ENCODE data around the gene NLRC5. TPM values are rescaled to one million over a fixed set of nuclear protein-coding genes. Genes with fewer than 3 reads are reported as not detected.
A peak's percentile ranks its signal among the peaks of the same experiment; 100 is the strongest.
"Not testable (repeated sequence)": the region's sequence is repeated elsewhere in the genome, so short reads cannot be mapped to it uniquely, and the experiment has no call there.

NLRC5 gene
- polyA plus RNA-seq, 1 donor: 4.2 TPM

GRCh38 chr16:57081744-57082143 is 92.4 kb downstream of the NLRC5 start:
- no peak for DNase-seq

GRCh38 chr16:57082664-57083063 is 93.3 kb downstream of the NLRC5 start:
- DNase-seq: no peak

GRCh38 chr16:57083485-57084126 is 94.2 kb downstream of the NLRC5 start:
- DNase-seq: no peak

GRCh38 chr16:57084257-57084770 is 95.0 kb downstream of the NLRC5 start:
- DNase-seq: peak; percentile 73

- no peak for DNase-seq
Measured at GRCh38 chr16:57084996-57085395, 95.6 kb downstream of the NLRC5 start.

GRCh38 chr16:57087003-57087402 is 97.6 kb downstream of the NLRC5 start:
- DNase-seq: no peak

- DNase-seq: no peak
Measured at GRCh38 chr16:57089406-57089805, 100.0 kb downstream of the NLRC5 start.

- no peak for DNase-seq
Measured at GRCh38 chr16:57091200-57091974, 102.0 kb downstream of the NLRC5 start.

- peak; percentile 72 for DNase-seq
Measured at GRCh38 chr16:57091975-57092785, 102.8 kb downstream of the NLRC5 start, which contains the start of gene CPNE2. Gene CPNE2, plus strand, starts transcription at chr16:57092583. Its CDS starts 18,160 bp downstream, at chr16:57110743.

GRCh38 chr16:57092786-57093411 is 103.5 kb downstream of the NLRC5 start:
- DNase-seq: no peak

- DNase-seq: no peak
Measured at GRCh38 chr16:57093666-57094564, 104.6 kb downstream of the NLRC5 start.

- no peak for DNase-seq
Measured at GRCh38 chr16:57094911-57095310, 105.6 kb downstream of the NLRC5 start.

- DNase-seq: no peak
Measured at GRCh38 chr16:57096192-57096591, 106.8 kb downstream of the NLRC5 start.

- DNase-seq: no peak
Measured at GRCh38 chr16:57096793-57097192, 107.4 kb downstream of the NLRC5 start.

- no peak for DNase-seq
Measured at GRCh38 chr16:57098188-57098841, 109.0 kb downstream of the NLRC5 start.

- DNase-seq: not testable (repeated sequence)
Measured at GRCh38 chr16:57099965-57100364, 110.6 kb downstream of the NLRC5 start.

- no peak for DNase-seq
Measured at GRCh38 chr16:57100445-57100844, 111.1 kb downstream of the NLRC5 start.

- DNase-seq: no peak
Measured at GRCh38 chr16:57102888-57103851, 113.8 kb downstream of the NLRC5 start.

GRCh38 chr16:57104706-57105105 is 115.3 kb downstream of the NLRC5 start:
- no peak for DNase-seq

- no peak for DNase-seq
Measured at GRCh38 chr16:57105184-57105583, 115.8 kb downstream of the NLRC5 start.

Data from hindlimb muscle (tissue), 1 donor.